ENCODE data around the gene HPSE2.

GRCh38 chr10:98881789-98882188, 353.9 kb downstream of the HPSE2 start:
- no peak for TF ChIP-seq POLR2A (IDR thresholded peaks at IDR 0.05)
- no peak for TF ChIP-seq CTCF (IDR thresholded peaks at IDR 0.05)
- TF ChIP-seq POLR2AphosphoS5 (IDR thresholded peaks at IDR 0.05), result no peak

Measured in sigmoid colon (tissue), 4 donors.